GM18511 (cell line): ENCODE results near the gene PPARG.
"Not testable (repeated sequence)": the region's sequence is repeated elsewhere in the genome, so short reads cannot be mapped to it uniquely, and the experiment has no call there.

Experiments
- ATAC-seq: cut with Tn5 transposase; IDR thresholded peaks from one replicate; pipeline ENCODE4 v1.9.1; 2021; ENCODE audit warnings: mild to moderate bottlenecking, moderate library complexity; ENCODE audit not compliant: unreplicated experiment

The PPARG gene

DNA sequence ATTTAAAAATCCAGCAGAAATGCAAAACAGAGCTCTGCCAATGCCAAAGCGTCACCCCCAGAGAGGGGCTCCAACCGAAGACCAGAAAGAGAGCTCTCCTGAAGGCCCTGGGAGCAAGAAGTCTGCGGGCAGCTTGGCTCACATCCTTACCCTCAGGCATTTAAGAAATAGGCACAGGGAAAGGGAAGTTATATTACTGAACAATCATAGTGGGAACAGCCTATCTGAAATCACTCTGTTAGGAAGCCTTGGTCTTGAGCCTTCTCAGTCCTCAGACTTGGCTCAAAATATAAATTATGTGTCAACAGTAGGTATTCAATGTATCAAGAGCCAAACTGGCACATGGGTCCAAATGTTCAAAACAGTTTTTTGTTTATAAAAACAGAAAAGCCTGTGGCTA, 10.3 kb upstream of the PPARG start:
- no peak for ATAC-seq

GRCh38 chr3:12279591-12280326, 9.1 kb upstream of the PPARG start:
- ATAC-seq = no peak

GRCh38 chr3:12280357-12280806, 8.5 kb upstream of the PPARG start:
- no peak for ATAC-seq

- ATAC-seq = no peak
These were observed 4.3 kb upstream of the PPARG start for GRCh38 chr3:12284591-12284990.

DNA sequence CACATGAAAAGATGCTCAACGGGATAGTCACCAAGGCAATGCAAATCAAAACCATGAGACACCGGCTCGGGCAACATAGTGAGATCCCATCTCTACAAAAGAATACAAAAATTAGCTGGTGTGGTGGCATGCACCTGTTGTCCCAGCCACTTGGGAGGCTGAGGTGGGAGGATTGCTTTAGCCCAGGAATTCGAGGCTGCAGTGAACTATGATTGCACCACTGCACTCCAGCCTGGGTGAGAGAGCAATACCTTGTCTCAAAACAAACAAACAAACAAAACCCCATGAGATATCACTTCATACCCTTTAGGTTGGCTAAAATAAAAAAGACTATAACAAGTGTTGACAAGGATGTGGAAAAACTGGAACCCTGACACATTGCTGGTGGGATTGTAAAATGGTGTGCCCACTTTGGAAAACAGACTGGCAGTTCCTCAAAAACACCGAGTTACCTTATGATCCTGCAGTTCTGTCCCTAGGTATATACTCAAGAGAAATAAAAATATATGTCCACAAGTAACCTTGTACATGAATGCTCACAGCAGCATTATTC, 3.8 kb upstream of the PPARG start:
- ATAC-seq = no peak

DNA sequence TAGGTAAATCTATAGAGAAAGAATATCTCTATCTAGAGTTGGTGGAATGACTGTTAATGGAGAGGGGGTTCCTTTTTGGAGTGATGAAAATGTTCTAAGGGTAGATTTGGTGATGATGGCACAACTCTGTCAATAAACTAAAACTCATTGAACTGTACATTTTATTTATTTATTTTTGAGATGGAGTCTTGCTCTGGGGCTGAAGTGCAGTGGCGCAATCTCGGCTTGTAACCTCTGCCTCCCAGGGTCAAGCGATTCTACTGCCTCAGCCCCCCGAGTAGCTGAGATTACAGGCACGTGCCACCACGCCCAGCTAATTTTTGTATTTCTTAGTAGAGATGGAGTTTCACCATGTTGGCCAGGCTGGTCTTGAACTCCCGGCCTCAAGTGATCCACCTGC, 3.1 kb upstream of the PPARG start:
- ATAC-seq = not testable (repeated sequence)

DNA sequence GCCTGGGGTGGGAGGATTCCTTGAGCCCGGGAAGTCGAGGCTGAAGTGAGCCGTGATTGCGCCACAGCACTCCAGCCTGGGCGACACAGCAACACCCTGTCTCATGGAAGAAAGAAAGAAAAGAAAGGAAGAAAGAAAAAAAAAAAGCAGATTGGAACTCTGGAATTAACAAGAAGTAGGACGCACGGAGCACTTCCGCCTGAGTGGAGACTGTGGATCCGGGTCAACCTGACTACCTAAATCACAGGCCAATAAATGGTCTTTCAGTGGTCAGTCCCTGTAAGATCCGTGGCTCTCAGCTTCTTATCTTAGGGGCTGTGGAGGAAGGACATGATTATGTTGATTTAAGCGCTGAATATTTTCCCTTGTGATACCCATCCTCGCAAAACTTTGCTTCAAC, 2.4 kb upstream of the PPARG start:
- ATAC-seq = no peak

GRCh38 chr3:12286927-12287726, 1.7 kb upstream of the PPARG start:
- ATAC-seq = no peak

- ATAC-seq = no peak
These were observed 1.1 kb upstream of the PPARG start for GRCh38 chr3:12287727-12288181.

- no peak for ATAC-seq
These were observed 654 bp downstream of the PPARG start for GRCh38 chr3:12289524-12289923.

DNA sequence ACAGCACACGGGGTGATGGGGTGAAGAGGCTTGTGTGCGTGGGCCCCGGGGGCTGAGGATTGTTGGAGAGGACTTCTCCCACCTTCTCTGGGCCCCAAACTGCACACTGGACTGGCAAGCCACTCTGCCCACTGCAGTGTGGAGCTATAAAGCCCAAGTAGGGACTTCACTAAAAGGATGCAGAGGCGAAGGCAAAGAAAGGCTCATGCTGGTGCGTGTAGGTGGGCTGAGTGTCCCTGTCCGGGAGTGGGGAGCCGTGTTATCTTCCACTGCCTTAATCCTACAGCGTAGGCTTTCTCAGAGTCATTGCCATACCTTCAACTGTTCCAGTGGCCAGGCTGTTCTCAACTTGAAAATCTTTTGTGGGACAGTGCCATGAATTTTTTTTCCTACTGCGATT, 3.9 kb downstream of the PPARG start:
- ATAC-seq = no peak

- ATAC-seq = no peak
These were observed 6.2 kb downstream of the PPARG start for GRCh38 chr3:12294885-12295580.

DNA sequence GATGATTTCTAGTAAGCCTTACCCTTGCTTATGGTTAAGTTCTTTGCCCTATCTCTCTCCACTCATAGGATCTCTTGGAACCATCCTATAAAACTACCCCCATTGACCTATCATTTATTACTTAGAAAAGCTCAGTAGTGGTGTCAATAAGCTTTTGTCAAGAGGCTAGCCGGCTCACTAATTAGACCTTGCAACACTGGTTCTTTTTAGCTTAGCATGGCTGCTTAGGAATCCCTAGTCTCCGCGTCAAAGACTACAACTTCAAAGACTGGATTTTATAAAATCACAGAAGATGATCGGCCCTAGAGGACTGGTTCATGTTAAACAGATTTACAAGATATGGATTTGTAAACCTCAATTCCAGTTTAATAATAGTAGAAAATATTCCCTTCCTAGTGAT, 7.6 kb downstream of the PPARG start:
- ATAC-seq = no peak

DNA sequence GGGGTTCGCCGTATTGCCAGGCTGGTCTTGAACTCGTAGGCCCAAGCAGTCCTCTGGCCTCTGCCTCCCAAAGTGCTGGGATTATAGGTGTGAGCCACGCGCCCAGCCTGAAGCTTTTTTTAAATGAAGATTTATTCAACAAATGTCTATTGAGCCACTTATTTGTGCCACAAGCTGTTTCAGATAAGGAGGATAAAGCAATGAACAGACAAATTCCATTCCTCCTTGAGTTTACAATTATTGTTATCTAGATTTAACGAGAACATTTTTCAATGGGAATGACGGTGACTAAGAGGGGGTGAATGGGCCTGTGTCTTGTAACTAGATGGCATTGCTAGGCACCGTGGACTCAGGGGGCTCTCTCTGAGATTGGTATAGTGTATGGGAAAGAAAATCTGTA, 10.2 kb downstream of the PPARG start:
- ATAC-seq = no peak

DNA sequence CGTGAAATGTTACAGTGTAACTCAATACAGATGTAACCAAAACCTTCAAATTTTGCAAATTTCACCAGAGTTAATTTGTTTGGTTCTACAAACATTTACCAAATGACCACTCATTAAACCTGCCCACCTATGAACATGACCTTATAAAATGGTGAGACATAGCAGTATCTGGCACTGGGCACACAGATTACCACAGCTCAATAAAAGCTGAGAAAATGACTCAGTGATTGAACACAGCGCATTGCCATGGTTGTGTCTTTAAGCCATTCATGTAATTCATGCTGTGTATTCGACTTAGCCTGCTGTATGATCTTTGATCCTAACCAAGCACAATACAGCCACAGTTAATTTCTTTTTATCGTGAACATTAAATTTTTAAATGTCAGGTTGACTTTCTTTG, 11.3 kb downstream of the PPARG start:
- ATAC-seq = no peak

GRCh38 chr3:12301031-12301430, 12.2 kb downstream of the PPARG start:
- no peak for ATAC-seq

DNA sequence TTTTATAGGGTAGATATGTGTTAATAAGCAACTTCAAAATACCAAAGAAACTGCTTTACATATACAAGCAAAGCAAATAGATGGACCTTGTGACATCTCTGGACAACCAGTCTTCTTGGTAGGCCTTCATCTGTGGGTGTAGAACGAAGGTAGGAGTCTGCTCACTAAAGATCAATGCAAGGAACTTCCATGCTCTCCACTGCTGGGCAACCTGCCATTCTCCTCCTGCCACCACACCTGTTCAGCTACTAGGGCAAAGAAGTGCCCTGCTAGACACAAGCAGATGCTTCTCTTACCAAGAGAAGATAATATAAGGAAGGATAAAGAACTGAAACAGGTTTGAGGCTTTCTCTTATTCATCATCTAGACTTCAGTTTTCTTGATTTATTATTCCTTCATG, 12.6 kb downstream of the PPARG start:
- no peak for ATAC-seq

DNA sequence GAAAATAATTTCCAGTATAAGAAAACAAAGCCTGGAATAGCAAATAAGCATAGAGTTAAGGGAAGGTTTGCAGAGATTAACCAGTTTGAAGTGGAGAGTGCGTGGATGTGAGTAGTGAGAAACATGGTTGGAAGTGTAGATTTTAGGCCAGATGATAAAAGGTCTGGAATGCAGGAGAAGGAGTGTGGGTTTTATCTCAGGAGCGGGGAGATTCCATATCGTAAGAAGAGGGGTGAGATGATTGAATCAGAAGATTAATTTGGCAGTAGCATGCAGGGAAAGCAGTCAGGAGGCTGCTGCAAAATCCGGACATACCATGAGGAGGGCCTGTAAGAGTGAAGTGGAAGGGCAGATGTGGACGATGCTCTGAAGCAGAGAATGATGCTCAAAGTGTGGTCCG, 13.7 kb downstream of the PPARG start:
- no peak for ATAC-seq

DNA sequence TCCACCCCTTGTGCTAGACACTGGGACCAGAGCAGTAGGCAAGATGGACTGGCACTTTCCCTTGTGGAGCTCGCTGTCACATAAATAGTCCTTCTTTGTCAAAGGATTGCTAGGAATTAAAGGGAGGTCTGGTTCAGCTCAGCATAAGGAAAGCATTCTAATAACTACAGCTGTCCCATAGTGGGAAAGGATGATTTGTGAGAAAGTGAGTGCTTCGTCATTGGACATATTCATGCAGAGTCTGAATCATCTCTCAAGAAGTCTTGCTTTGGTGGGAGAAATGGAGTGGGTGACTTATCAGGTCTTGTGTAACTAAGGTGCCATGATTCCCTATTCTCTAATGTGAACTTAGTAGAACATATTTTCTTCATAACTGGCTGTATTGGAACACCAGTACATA, 14.7 kb downstream of the PPARG start:
- ATAC-seq = no peak

DNA sequence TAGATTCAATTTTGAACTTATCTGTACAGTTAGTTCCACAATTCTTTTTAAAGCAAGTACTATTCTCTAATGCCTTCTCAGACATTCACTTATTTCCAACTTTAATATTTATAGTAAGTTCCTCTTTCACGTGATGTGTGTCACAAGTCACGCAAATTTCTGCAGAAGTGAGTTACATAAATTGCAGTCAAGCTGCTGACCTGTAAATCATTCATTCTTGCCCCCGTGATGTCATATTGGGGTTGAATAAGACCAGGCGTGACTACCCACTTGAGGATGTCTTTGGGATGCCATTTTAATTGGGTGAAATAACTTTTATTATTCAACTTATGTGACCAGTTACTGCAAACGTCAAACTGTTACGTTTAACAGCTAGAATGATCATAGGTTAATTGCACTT, 15.1 kb downstream of the PPARG start:
- no peak for ATAC-seq

- no peak for ATAC-seq
These were observed 18.3 kb downstream of the PPARG start for GRCh38 chr3:12307136-12307535.
